ENCODE results near the gene CNR2. TPM values are rescaled to one million over a fixed set of nuclear protein-coding genes. Genes with fewer than 3 reads are reported as not detected.

The CNR2 gene
- total and polyA plus RNA-seq, 2 experiments from 2014 or later, result not detected

GRCh38 chr1:23838401-23838866 is 74.7 kb downstream of the CNR2 start (continued):
- TF ChIP-seq ZNF462 (CRISPR knock-in tag; IDR thresholded peaks at IDR 0.05), result no peak
- TF ChIP-seq CREB1 (CRISPR knock-in tag; IDR thresholded peaks at IDR 0.05; ENCODE audit: low read depth), result 0 out of 2 replicates have a peak, but pooled peaks have one; percentile 7
- no peak for TF ChIP-seq JUNB (IDR thresholded peaks at IDR 0.05; ENCODE audit: unreplicated experiment)

- no peak for TF ChIP-seq ETS1 (IDR thresholded peaks at IDR 0.05)
- TF ChIP-seq EZH2phosphoT487 (IDR thresholded peaks at IDR 0.05; ENCODE audit: unreplicated experiment), result no peak
- H3K4me1 ChIP-seq (ENCODE audit: insufficient read depth), result no peaks in the 10 kb centered on the region; the same call in 1 of the 2 replicates
- no peaks in the 10 kb centered on the region for H3F3A ChIP-seq (replicated peaks; ENCODE audit: low read depth)
- no peak overlapping the region for H3K27ac ChIP-seq (ENCODE audit: low read depth)
- H3K27me3 Mint-ChIP-seq (ENCODE audit: insufficient read depth, low read depth, poor library complexity), result peaks cover 10% of the 10 kb centered on the region
- peak overlapping the region; percentile 96 for H2AFZ ChIP-seq
- H3K4me3 Mint-ChIP-seq, result peak overlapping the region; percentile 79
- peaks cover 8% of the 10 kb centered on the region for H3K4me1 Mint-ChIP-seq
- H3K27me3 ChIP-seq (ENCODE audit: insufficient read depth), result peaks cover 10% of the 10 kb centered on the region; the same call in 1 of the 2 replicates
- H3K36me3 Mint-ChIP-seq (ENCODE audit: low read depth), result no peaks in the 10 kb centered on the region
- peak overlapping the region; percentile 97 for H3K4me2 ChIP-seq
- H3K9me3 Mint-ChIP-seq, result no peaks in the 10 kb centered on the region
- no peaks in the 10 kb centered on the region for H4K20me1 ChIP-seq (replicated peaks; ENCODE audit: insufficient read depth)
- H3K27ac Mint-ChIP-seq, result no peak overlapping the region
- H3K4me3 ChIP-seq, result peak overlapping the region; percentile 72
- no peaks in the 10 kb centered on the region for H3K9me2 ChIP-seq (ENCODE audit: insufficient read depth)
- ATAC-seq (peak; percentile 50), DNase-seq (ENCODE audit: low spot score) (peak; percentile 30)
- H3K79me2 ChIP-seq (replicated peaks; ENCODE audit: insufficient read depth), result no peaks in the 10 kb centered on the region
- no peaks in the 10 kb centered on the region for H3K36me3 ChIP-seq (ENCODE audit: insufficient read depth)
Measured at GRCh38 chr1:23837908-23838307, 75.3 kb downstream of the CNR2 start.

All from GM23338 (cell line).